ENCODE measurements around the gene MST1R.

Gene MST1R

GRCh38 chr3:49873623-49874022 is 30.1 kb downstream of the MST1R start:
- no peak for DNase-seq

GRCh38 chr3:49872801-49873281 is 30.8 kb downstream of the MST1R start:
- DNase-seq: no peak

- no peak for DNase-seq
Observed at GRCh38 chr3:49871531-49872153, 32.0 kb downstream of the MST1R start.

GRCh38 chr3:49869525-49870126 is 34.0 kb downstream of the MST1R start, which contains the start of gene CAMKV:
Gene CAMKV, minus strand, starts transcription at chr3:49869906. Its CDS starts 7,518 bp downstream, at chr3:49862388.
- no peak for DNase-seq

GRCh38 chr3:49868862-49869466 is 34.7 kb downstream of the MST1R start:
- no peak for DNase-seq

GRCh38 chr3:49867871-49868321 is 35.8 kb downstream of the MST1R start:
- DNase-seq: no peak

GRCh38 chr3:49867400-49867799 is 36.3 kb downstream of the MST1R start:
- DNase-seq: no peak

GRCh38 chr3:49865198-49865784 is 38.4 kb downstream of the MST1R start:
- no peak for DNase-seq

GRCh38 chr3:49864505-49864904 is 39.2 kb downstream of the MST1R start:
- no peak for DNase-seq

- no peak for DNase-seq
Observed at GRCh38 chr3:49859576-49860305, 43.9 kb downstream of the MST1R start.

GRCh38 chr3:49856181-49857005 is 47.3 kb downstream of the MST1R start, which contains the start of gene TRAIP:
Gene TRAIP, minus strand, starts transcription at chr3:49856564. Its CDS starts 111 bp downstream, at chr3:49856453.
- DNase-seq: peak; percentile 96

- no peak for DNase-seq
Observed at GRCh38 chr3:49855662-49856061, 48.0 kb downstream of the MST1R start.

GRCh38 chr3:49845694-49846093 is 58.0 kb downstream of the MST1R start:
- no peak for DNase-seq

GRCh38 chr3:49844464-49845183 is 59.0 kb downstream of the MST1R start:
- no peak for DNase-seq

- DNase-seq: no peak
Observed at GRCh38 chr3:49842843-49843517, 60.7 kb downstream of the MST1R start.

GRCh38 chr3:49841806-49842205 is 61.9 kb downstream of the MST1R start:
- DNase-seq: no peak

GRCh38 chr3:49841126-49841696 is 62.5 kb downstream of the MST1R start:
- DNase-seq: no peak

GRCh38 chr3:49840388-49840787 is 63.3 kb downstream of the MST1R start:
- peak; percentile 65 for DNase-seq

- peak; percentile 88 for DNase-seq
Observed at GRCh38 chr3:49839193-49839809, 64.4 kb downstream of the MST1R start.
